Subcutaneous adipose tissue (tissue), 4 donors: Measurements from ENCODE around the gene RBM42. TPM values are rescaled to one million over a fixed set of nuclear protein-coding genes. Genes with fewer than 3 reads are reported as not detected.

Source experiments
- total RNA-seq, 4 donors: library from RNA; depleted of rRNA; stranded (reverse); fragments of >200 nt; gene quantifications; one replicate each; pipeline ENCODE4 v1.1.0, GENCODE V29; 2016
- TF ChIP-seq, protein P1 (sequence below): fragments of 450-650 bp; IDR thresholded peaks from one replicate; pipeline ENCODE4 v1.5.1; 2016; ENCODE audit warnings: low read depth, mild to moderate bottlenecking, control low read depth, antibody characterized with exemption, moderate library complexity

The RBM42 gene
- total RNA-seq, 4 donors from 2014 or later = 27.7 to 55.4 (median 32.6) TPM

DNA sequence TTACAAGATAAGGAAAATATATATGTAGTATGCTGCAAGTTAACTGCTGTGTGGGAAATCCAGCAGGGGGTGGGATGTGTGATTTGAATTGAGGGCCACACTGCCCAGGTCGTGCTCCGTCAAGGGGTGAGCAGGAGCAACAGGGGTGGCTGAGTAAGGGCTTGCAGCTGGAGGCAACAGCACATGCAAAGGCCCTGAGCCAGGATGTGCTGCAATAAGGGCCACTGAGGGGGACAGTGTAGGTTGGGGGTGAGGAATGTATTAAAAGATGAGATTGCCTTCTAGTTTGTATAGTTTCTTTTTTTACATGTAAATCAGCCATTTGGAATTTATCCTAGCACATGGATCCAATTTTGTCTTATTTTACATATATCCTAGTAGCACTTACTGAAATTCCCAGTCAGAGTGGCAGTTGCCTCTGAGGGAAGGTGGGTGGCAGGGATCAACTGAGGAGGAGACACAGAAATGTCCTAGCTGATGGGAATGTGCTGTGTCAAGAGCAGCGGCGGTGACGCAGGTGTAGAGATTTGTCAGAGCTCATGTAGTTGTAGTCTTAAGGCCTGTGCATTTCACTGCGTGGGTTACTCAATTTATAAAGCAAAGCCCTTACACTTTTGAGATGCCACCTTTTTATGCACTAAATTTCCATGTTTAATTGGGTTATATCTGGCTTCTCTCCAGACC lies 5.4 kb upstream of the RBM42 start:
- TF ChIP-seq, protein P1, sequence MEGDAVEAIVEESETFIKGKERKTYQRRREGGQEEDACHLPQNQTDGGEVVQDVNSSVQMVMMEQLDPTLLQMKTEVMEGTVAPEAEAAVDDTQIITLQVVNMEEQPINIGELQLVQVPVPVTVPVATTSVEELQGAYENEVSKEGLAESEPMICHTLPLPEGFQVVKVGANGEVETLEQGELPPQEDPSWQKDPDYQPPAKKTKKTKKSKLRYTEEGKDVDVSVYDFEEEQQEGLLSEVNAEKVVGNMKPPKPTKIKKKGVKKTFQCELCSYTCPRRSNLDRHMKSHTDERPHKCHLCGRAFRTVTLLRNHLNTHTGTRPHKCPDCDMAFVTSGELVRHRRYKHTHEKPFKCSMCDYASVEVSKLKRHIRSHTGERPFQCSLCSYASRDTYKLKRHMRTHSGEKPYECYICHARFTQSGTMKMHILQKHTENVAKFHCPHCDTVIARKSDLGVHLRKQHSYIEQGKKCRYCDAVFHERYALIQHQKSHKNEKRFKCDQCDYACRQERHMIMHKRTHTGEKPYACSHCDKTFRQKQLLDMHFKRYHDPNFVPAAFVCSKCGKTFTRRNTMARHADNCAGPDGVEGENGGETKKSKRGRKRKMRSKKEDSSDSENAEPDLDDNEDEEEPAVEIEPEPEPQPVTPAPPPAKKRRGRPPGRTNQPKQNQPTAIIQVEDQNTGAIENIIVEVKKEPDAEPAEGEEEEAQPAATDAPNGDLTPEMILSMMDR = no peak

DNA sequence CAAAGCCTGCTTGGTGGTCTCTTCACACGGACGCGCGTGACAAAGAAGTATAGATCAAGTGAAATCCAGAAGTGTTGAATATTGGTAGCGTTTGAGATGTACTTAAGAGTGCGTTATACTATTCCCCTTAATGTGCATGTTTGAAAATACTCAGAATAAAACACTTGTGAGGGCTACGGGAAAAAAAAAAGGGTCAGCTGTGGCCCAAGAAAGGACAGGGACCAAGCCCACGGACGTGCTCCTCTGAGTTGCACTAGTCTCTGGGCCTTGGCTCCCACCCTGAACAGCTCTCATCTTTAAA lies 622 bp upstream of the RBM42 start:
- TF ChIP-seq, protein P1 = no peak

DNA sequence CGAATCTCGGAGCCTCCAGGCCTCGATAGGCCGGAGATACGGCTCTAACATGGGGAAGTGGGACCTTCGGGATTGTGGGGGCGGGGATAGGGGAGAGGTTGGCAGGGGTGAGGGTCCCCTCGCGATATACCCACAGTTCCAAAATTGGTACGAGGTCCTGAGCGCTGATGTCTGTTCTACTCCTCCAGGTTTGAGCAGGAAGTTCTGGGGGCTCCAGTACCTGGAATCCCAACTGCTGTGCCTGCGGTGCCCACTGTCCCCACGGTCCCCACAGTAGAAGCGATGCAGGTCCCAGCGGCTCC lies 447 bp downstream of the RBM42 start:
- TF ChIP-seq, protein P1 = no peak

DNA sequence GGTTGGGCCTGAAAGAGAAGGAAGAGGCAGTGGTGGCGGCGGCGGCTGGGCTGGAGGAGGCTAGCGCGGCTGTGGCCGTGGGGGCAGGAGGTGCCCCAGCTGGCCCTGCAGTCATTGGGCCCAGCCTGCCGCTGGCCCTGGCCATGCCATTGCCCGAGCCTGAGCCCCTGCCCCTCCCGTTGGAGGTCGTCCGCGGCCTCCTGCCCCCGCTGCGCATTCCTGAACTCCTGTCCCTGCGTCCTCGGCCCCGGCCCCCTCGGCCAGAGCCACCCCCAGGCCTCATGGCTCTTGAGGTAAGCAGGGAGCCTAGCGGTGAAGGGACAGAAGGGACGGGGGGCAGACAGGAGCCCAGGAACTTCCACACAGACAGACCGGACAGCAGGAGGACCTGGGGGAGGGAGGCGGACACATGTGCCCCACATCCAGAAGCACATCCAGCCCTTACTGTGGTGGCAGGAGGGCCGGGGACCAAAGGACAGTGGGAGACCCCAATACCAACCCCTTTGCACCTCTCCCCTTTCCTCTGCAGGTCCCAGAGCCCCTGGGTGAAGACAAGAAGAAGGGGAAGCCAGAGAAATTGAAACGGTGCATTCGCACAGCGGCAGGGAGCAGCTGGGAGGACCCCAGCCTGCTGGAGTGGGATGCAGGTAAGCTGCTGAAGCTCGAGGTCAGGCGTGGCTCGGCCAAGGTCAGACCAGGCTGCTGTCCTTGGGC lies 5.0 kb downstream of the RBM42 start:
- TF ChIP-seq, protein P1 = no peak

DNA sequence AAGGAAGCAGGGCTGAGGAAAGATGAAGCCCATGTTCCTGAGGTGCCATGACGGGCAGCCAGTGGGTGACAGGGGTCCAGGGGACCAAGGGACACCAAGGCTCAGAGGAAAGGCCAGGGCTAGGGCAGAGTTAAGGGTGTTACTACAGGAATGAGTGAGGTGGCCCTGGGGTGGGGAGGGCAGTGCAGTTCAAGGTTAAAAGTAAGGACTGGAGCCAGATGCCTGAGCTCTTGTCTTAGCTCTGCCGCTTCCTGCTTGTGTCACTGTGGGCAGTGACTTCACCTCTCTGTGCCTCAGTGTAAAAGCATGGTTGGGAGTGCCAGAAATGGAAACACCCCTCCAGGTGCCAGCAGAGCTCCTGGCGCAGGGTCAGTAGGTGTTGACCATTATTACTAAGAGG lies 7.8 kb downstream of the RBM42 start:
- TF ChIP-seq, protein P1 = no peak

DNA sequence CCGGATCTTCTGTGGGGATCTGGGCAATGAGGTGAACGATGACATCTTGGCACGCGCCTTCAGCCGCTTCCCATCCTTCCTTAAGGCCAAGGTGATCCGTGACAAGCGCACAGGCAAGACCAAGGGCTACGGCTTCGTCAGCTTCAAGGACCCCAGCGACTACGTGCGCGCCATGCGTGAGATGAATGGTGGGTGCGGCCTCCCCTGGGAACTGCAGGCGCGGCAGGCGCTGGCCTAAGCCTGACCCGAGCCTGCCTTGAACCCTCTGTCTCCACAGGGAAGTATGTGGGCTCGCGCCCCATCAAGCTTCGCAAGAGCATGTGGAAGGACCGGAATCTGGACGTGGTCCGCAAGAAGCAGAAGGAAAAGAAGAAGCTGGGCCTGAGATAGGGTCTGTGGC lies 8.3 kb downstream of the RBM42 start:
- TF ChIP-seq, protein P1 = no peak

DNA sequence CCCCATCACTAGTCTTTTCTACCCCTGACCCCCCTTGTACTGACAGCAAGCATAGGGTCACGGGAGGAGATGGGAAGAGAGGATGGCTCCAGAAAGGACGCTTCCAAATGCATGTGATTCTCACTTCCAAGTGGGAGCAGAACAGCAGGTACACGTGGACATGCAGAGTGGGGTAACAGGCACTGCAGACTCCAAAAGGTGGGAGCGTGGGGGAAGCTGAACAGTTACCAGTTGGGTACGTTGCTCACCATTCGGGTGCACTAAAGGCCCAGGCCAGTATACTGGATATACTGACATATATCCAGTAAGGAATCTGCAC lies 10.4 kb downstream of the RBM42 start:
- TF ChIP-seq, protein P1 = no peak
